IMR-90 (cell line): ENCODE measurements around the gene STK17A. TPM values are rescaled to one million over a fixed set of nuclear protein-coding genes. Genes with fewer than 3 reads are reported as not detected.

Source experiments
- ATAC-seq: fragments of 200-7000 bp; cut with Tn5 transposase; 2 replicates; pipeline ENCODE4 v1.9.1; 2020; ENCODE audit warnings: low read depth, mild to moderate bottlenecking, moderate library complexity
- BruUV-seq: library from RNA; stranded (reverse); fragments of 400-500 nt; replicated peaks from 2 replicates; lab custom pipeline; 2021; lab: Mats Ljungman, UMichigan
- CTCF ChIA-PET: fragments of 300-600 bp; formaldehyde crosslinking; extraction: SDS; loops from one replicate; lab custom pipeline; 2021; ENCODE audit warnings: antibody characterized with exemption; lab: Yijun Ruan, JAX
- POLR2A ChIA-PET: fragments of 300-600 bp; sonication (Branson Sonifier 250); formaldehyde crosslinking; loops from one replicate; lab custom pipeline; 2022; ENCODE audit warnings: antibody characterized with exemption; ENCODE audit not compliant: unreplicated experiment; lab: Charles Lee
- DNase-seq: peaks from one replicate; pipeline ENCODE4 v3.0.0; 2013
- H2AFZ ChIP-seq: replicated peaks from 2 replicates; pipeline ENCODE3; 2013; ENCODE audit warnings: low read length, mild to moderate bottlenecking; ENCODE audit not compliant: poor library complexity
- H2AK5ac ChIP-seq: 2 replicates; pipeline ENCODE4 v1.6.1; 2013; ENCODE audit warnings: low read depth, low read length, inconsistent platforms
- H2AK9ac ChIP-seq: replicated peaks from 2 replicates; pipeline ENCODE3; 2013; ENCODE audit warnings: mild to moderate bottlenecking, low read depth, low read length, moderate library complexity; ENCODE audit not compliant: poor library complexity
- H2BK120ac ChIP-seq: 2 replicates; pipeline ENCODE4 v1.6.1; 2013; ENCODE audit warnings: low read depth, low read length, inconsistent platforms
- H2BK15ac ChIP-seq: 3 replicates; pipeline ENCODE4 v1.6.1; 2013; ENCODE audit warnings: low read depth, low read length, inconsistent platforms
- H2BK20ac ChIP-seq: 2 replicates; pipeline ENCODE4 v1.6.1; 2013; ENCODE audit warnings: low read depth, mild to moderate bottlenecking, inconsistent platforms, low read length, moderate library complexity
- H2BK5ac ChIP-seq: 2 replicates; pipeline ENCODE4 v1.6.1; 2013; ENCODE audit warnings: mild to moderate bottlenecking, low read depth, low read length, inconsistent platforms; ENCODE audit not compliant: poor library complexity, severe bottlenecking
- H3K14ac ChIP-seq: replicated peaks from 2 replicates; pipeline ENCODE4 v1.6.1; 2013; ENCODE audit warnings: low read depth, low read length, inconsistent platforms
- H3K18ac ChIP-seq: 2 replicates; pipeline ENCODE4 v1.6.1; 2013; ENCODE audit warnings: low read depth, low read length, control low read depth
- H3K23ac ChIP-seq: 2 replicates; pipeline ENCODE4 v1.6.1; 2013; ENCODE audit warnings: low read depth, low read length, inconsistent platforms
- H3K27ac ChIP-seq: 2 replicates; pipeline ENCODE4 v1.5.1; 2013; ENCODE audit warnings: mild to moderate bottlenecking, control low read depth, low read length; ENCODE audit not compliant: insufficient read depth
- H3K27me3 ChIP-seq: 2 replicates; pipeline ENCODE4 v1.6.1; 2013; ENCODE audit warnings: low read length; ENCODE audit not compliant: control insufficient read depth, insufficient read depth
- H3K36me3 ChIP-seq: 2 replicates; pipeline ENCODE4 v1.6.1; 2013; ENCODE audit warnings: low read length, mixed read lengths; ENCODE audit not compliant: control insufficient read depth, insufficient read depth
- H3K4ac ChIP-seq: 2 replicates; pipeline ENCODE4 v1.6.1; 2013; ENCODE audit warnings: low read depth, low read length, inconsistent platforms
- H3K4me1 ChIP-seq: 2 replicates; pipeline ENCODE4 v1.6.1; 2013; ENCODE audit warnings: low read length, mixed read lengths; ENCODE audit not compliant: control insufficient read depth, insufficient read depth
- H3K4me2 ChIP-seq: 2 replicates; pipeline ENCODE4 v1.6.1; 2013; ENCODE audit warnings: low read depth, mild to moderate bottlenecking, control low read depth, low read length, moderate library complexity
- H3K4me3 ChIP-seq: 2 replicates; pipeline ENCODE4 v1.5.1; 2013; ENCODE audit warnings: low read depth, mild to moderate bottlenecking, control low read depth, low read length, moderate library complexity; ENCODE audit not compliant: insufficient read depth
- H3K56ac ChIP-seq: 2 replicates; pipeline ENCODE4 v1.6.1; 2013; ENCODE audit warnings: low read length, inconsistent platforms; ENCODE audit not compliant: insufficient read depth; ENCODE audit errors: extremely low read depth
- H3K79me1 ChIP-seq, 2 experiments: 2 replicates each; pipeline ENCODE4 v1.6.1; 2013; ENCODE audit warnings: low read length in 2 of 2, inconsistent platforms in 1 of 2, low read depth in 1 of 2
- H3K9ac ChIP-seq: 2 replicates; pipeline ENCODE4 v1.6.1; 2013; ENCODE audit warnings: low read depth, low read length, control low read depth
- H3K9me1 ChIP-seq: 2 replicates; pipeline ENCODE4 v1.6.1; 2013; ENCODE audit warnings: low read length, inconsistent platforms; ENCODE audit not compliant: insufficient read depth
- H3K9me3 ChIP-seq: 2 replicates; pipeline ENCODE4 v1.6.1; 2013; ENCODE audit warnings: low read length; ENCODE audit not compliant: control insufficient read depth, insufficient read depth
- H4K20me1 ChIP-seq: 2 replicates; pipeline ENCODE4 v1.6.1; 2013; ENCODE audit warnings: low read length, inconsistent platforms; ENCODE audit not compliant: insufficient read depth
- H4K5ac ChIP-seq: 2 replicates; pipeline ENCODE4 v1.6.1; 2013; ENCODE audit warnings: mild to moderate bottlenecking, low read depth, low read length, control low read depth
- H4K8ac ChIP-seq, 2 experiments: 2 replicates each; pipeline ENCODE4 v1.6.1; 2013; ENCODE audit warnings: low read depth in 2 of 2, low read length in 2 of 2, control low read depth in 1 of 2, inconsistent platforms in 1 of 2
- H4K91ac ChIP-seq: 2 replicates; pipeline ENCODE4 v1.6.1; 2013; ENCODE audit warnings: low read depth, low read length, inconsistent platforms; ENCODE audit not compliant: insufficient read depth
- USF2 ChIP-seq: fragments of 150-350 bp; IDR thresholded peaks from 2 replicates; pipeline ENCODE4 v1.6.1; 2017; ENCODE audit warnings: mild to moderate bottlenecking, antibody characterized with exemption, low read length, low read depth
- WGBS, 2 experiments: methylation state at CpG; one replicate each; pipeline versions ENCODE4 v1.1.5 to v1.1.7; 2013; ENCODE audit warnings: missing lambda C conversion rate in 2 of 2; ENCODE audit not compliant: insufficient read length in 1 of 2; ENCODE audit errors: extremely low coverage in 2 of 2; 5-methylcytosine and 5-hydroxymethylcytosine counted together
- dilution Hi-C: fragments of 300-500 bp; cut with HindIII; formaldehyde crosslinking; loops from one replicate; pipeline ENCODE4 v1.14.3; 2018; ENCODE audit warnings: low sequenced_read_pairs; ENCODE audit not compliant: unreplicated experiment
- in situ Hi-C: fragments of 300-500 bp; cut with MboI; formaldehyde crosslinking; loops from 3 replicates; pipeline ENCODE4 v1.14.3; 2019; ENCODE audit warnings: low sequenced_read_pairs, inconsistent platforms, mixed read lengths
- intact Hi-C: fragments of 100-400 bp; cut with micrococcal nuclease; formaldehyde crosslinking; loops from 2 replicates; pipeline ENCODE4 v1.10.0; 2022
- polyA plus RNA-seq, 3 experiments: library from polyadenylated mRNA; depleted of rRNA; stranded (reverse); fragments of >200 nt; gene quantifications; 2 replicates each; pipeline ENCODE4 v1.2.3, GENCODE V29; 2012; ENCODE audit warnings: low replicate concordance in 1 of 3
- total RNA-seq: library from RNA; depleted of rRNA; stranded (reverse); fragments of >200 nt; gene quantifications from 2 replicates; pipeline ENCODE4 v1.2.3, GENCODE V29; 2012

Gene STK17A
- total and polyA plus RNA-seq, 2 of the 4 experiments (the other 2 are of a cell fraction): 40.5 to 50.5 TPM

DNA sequence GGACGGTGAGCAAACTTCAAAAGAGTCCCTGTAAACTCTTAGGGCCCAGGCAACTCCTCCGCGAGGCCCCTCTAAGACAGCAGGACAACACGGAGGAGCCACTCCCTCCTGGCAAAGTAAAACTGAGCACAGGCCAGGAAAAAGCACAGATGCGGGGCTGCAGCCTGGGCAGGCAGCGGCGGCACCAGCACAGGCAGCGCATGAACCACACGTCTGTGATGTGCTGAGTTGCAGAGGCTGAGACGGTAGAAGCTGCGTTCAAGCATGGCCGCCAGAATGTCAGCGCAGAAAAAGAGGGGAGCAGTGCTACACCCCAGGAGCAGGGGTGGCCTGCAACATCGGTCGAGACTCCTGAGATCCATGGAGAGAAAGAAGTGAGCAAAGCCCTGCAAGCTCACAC is 46.1 kb upstream of the STK17A start:
- peaks cover 34% of the 10 kb centered on the region for H3K4me1 ChIP-seq
- dilution Hi-C loops: no loop called here
- no peaks in the 10 kb centered on the region for H3K36me3 ChIP-seq

More for the DNA sequence above, 46.1 kb upstream of the STK17A start:
- H3K18ac ChIP-seq: peak overlapping the region; percentile 22; the same call in 1 of the 2 replicates
- peak overlapping the region; percentile 37; the same call in 1 of the 2 replicates for H2BK120ac ChIP-seq
- H3K79me1 ChIP-seq: no peaks in the 10 kb centered on the region
- H2AK5ac ChIP-seq: peak overlapping the region; percentile 63
- 96% methylated on average over 9 of the region's 15 CpGs; no CpG with 5 or more reads in 1 of the 2 experiments for WGBS, 2 experiments
- ChIA-PET CTCF (interaction anchor here (1.8 kb wide), 1 partner anchor 46 kb away, joined by 7 read pairs; the partner anchor contains the start of gene STK17A), POLR2A (no interaction called here)
- H3K9me1 ChIP-seq: peaks cover 24% of the 10 kb centered on the region
- H2AFZ ChIP-seq: no peak overlapping the region
- H3K9ac ChIP-seq: no peak overlapping the region
- peaks cover 28% of the 10 kb centered on the region for H3K27me3 ChIP-seq
- no peak overlapping the region for H3K14ac ChIP-seq
- TF ChIP-seq USF2: no peak
- no peak overlapping the region for H3K23ac ChIP-seq
- H2BK20ac ChIP-seq: peak overlapping the region; percentile 18; the same call in 1 of the 2 replicates
- no peak overlapping the region for H3K4me2 ChIP-seq
- H3K56ac ChIP-seq: no peak overlapping the region
- no peak overlapping the region; the same call in 1 of the 2 replicates for H4K5ac ChIP-seq
- DNase-seq: no peak
- BruUV-seq: no TSS peak
- no peak overlapping the region for H2BK15ac ChIP-seq
- no peak overlapping the region for H3K4me3 ChIP-seq
- H4K20me1 ChIP-seq: peaks cover 14% of the 10 kb centered on the region; the same call in 1 of the 2 replicates
- no peak overlapping the region for H2BK5ac ChIP-seq
- no peak overlapping the region for H3K27ac ChIP-seq
- peak overlapping the region; percentile 26 for H2AK9ac ChIP-seq
- intact Hi-C loops: loop anchor here (1.0 kb wide), 1 partner anchor 36 kb away; no protein-coding TSS in a partner anchor
- H4K91ac ChIP-seq: peak overlapping the region; percentile 23; the same call in 1 of the 2 replicates
- H3K4ac ChIP-seq: peak overlapping the region; percentile 65; the same call in 1 of the 2 replicates
- in situ Hi-C loops: no loop called here
- no peaks in the 10 kb centered on the region for H3K9me3 ChIP-seq
- H4K8ac ChIP-seq: no peak overlapping the region
- ATAC-seq: no peak
